HG03520 (cell line): ENCODE results near the gene H6PD.

Experiments used
- ATAC-seq: cut with Tn5 transposase; IDR thresholded peaks from one replicate; pipeline ENCODE4 v1.9.1; 2021; ENCODE audit warnings: mild to moderate bottlenecking, moderate library complexity; ENCODE audit not compliant: unreplicated experiment

Gene H6PD

GRCh38 chr1:9234223-9235095 lies at the start of gene H6PD:
Gene H6PD (plus strand): TSS chr1:9234774. CDS start chr1:9244935, 10,161 bp downstream.
- ATAC-seq = peak; percentile 74

GRCh38 chr1:9186082-9186859 lies 48.3 kb upstream of the H6PD start:
- no peak for ATAC-seq

GRCh38 chr1:9187004-9187403 lies 47.6 kb upstream of the H6PD start:
- no peak for ATAC-seq

GRCh38 chr1:9190234-9190633 lies 44.3 kb upstream of the H6PD start:
- no peak for ATAC-seq

GRCh38 chr1:9191231-9191630 lies 43.3 kb upstream of the H6PD start:
- ATAC-seq = no peak

GRCh38 chr1:9192578-9193232 lies 41.9 kb upstream of the H6PD start:
- ATAC-seq = no peak

- ATAC-seq = no peak
These were observed 41.3 kb upstream of the H6PD start for GRCh38 chr1:9193233-9193625.

- no peak for ATAC-seq
These were observed 40.5 kb upstream of the H6PD start for GRCh38 chr1:9194024-9194423.

GRCh38 chr1:9195651-9196050 lies 38.9 kb upstream of the H6PD start:
- ATAC-seq = no peak

GRCh38 chr1:9196129-9197040 lies 38.2 kb upstream of the H6PD start:
- ATAC-seq = no peak

- no peak for ATAC-seq
These were observed 37.1 kb upstream of the H6PD start for GRCh38 chr1:9197186-9198099.

- no peak for ATAC-seq
These were observed 35.8 kb upstream of the H6PD start for GRCh38 chr1:9198538-9199361.

- ATAC-seq = no peak
These were observed 34.1 kb upstream of the H6PD start for GRCh38 chr1:9200441-9200840.

- no peak for ATAC-seq
These were observed 33.0 kb upstream of the H6PD start for GRCh38 chr1:9201401-9202239.

GRCh38 chr1:9202240-9202870 lies 32.2 kb upstream of the H6PD start:
- ATAC-seq = no peak

- no peak for ATAC-seq
These were observed 31.0 kb upstream of the H6PD start for GRCh38 chr1:9203511-9203982.

GRCh38 chr1:9204156-9204720 lies 30.3 kb upstream of the H6PD start:
- ATAC-seq = no peak
